K562 (cell line): ENCODE results near the gene MSS51. TPM values are rescaled to one million over a fixed set of nuclear protein-coding genes. Genes with fewer than 3 reads are reported as not detected.

Experiments
- FOXA1 ChIP-seq: fragments of 450-650 bp; IDR thresholded peaks from 2 replicates; pipeline ENCODE4 v1.6.1; 2016; ENCODE audit warnings: mild to moderate bottlenecking, borderline replicate concordance
- FOXP1 ChIP-seq: sonication (generic); formaldehyde crosslinking; IDR thresholded peaks from 2 replicates; pipeline ENCODE4 v1.8.0; 2022; ENCODE audit warnings: mild to moderate bottlenecking, missing genetic modification reagents
- HNRNPUL1 ChIP-seq: fragments of 200-400 bp; formaldehyde crosslinking; IDR thresholded peaks from 2 replicates; pipeline ENCODE4 v1.6.1; 2017; ENCODE audit warnings: low read length
- HOXB6 ChIP-seq: fragments of 250-450 bp; sonication (Bioruptor Pico); IDR thresholded peaks from 2 replicates; pipeline ENCODE4 v1.5.1; 2022; ENCODE audit warnings: mild to moderate bottlenecking, borderline replicate concordance
- NCOA6 ChIP-seq: fragments of 450-650 bp; IDR thresholded peaks from 2 replicates; pipeline ENCODE4 v1.6.1; 2017; ENCODE audit warnings: mild to moderate bottlenecking
- NEUROD1 ChIP-seq: fragments of 150-350 bp; IDR thresholded peaks from 2 replicates; pipeline ENCODE4 v1.6.1; 2014; ENCODE audit warnings: borderline replicate concordance, low read length, low read depth; ENCODE audit not compliant: partially characterized antibody
- NFIX ChIP-seq: fragments of 250-450 bp; sonication (Bioruptor Pico); IDR thresholded peaks from 2 replicates; pipeline ENCODE4 v1.4.0; 2020; ENCODE audit warnings: low read depth, mild to moderate bottlenecking, moderate library complexity
- NR3C1 ChIP-seq: sonication (generic); formaldehyde crosslinking; IDR thresholded peaks from 2 replicates; pipeline ENCODE4 v1.8.1; 2022; ENCODE audit warnings: missing genetic modification reagents
- PYGO2 ChIP-seq: fragments of 450-650 bp; IDR thresholded peaks from 2 replicates; pipeline ENCODE4 v1.6.1; 2016; ENCODE audit warnings: mild to moderate bottlenecking, missing genetic modification characterization, moderate library complexity, missing compliant biosample characterization
- RBFOX2 ChIP-seq: fragments of 200-400 bp; formaldehyde crosslinking; IDR thresholded peaks from 2 replicates; pipeline ENCODE4 v1.6.1; 2017; ENCODE audit warnings: low read depth, mild to moderate bottlenecking, low read length, moderate library complexity
- RBM39 ChIP-seq: fragments of 200-400 bp; formaldehyde crosslinking; optimal IDR thresholded peaks from 2 replicates; pipeline ENCODE3; 2018; ENCODE audit warnings: low read depth, low read length
- RCOR1 ChIP-seq, 2 experiments: IDR thresholded peaks; 2 replicates each; pipeline ENCODE4 v1.6.1; 2012; ENCODE audit warnings: low read depth in 2 of 2, low read length in 2 of 2, borderline replicate concordance in 1 of 2, improper control_type of control experiment in 1 of 2
- U2AF2 ChIP-seq: fragments of 200-400 bp; formaldehyde crosslinking; optimal IDR thresholded peaks from 2 replicates; pipeline ENCODE3; 2017; ENCODE audit warnings: low read depth, mild to moderate bottlenecking, low read length
- ZBTB2 ChIP-seq: fragments of 450-650 bp; IDR thresholded peaks from 2 replicates; pipeline ENCODE4 v1.6.1; 2016; ENCODE audit warnings: antibody characterized with exemption
- ZNF707 ChIP-seq: fragments of 250-450 bp; sonication (Bioruptor Pico); conservative IDR thresholded peaks from 2 replicates; pipeline ENCODE4 v1.8.0; 2022; ENCODE audit warnings: inconsistent platforms, mild to moderate bottlenecking, moderate library complexity
- ZNF75A ChIP-seq: fragments of 450-650 bp; formaldehyde crosslinking; IDR thresholded peaks from 2 replicates; pipeline ENCODE4 v1.4.0; 2020; ENCODE audit warnings: mild to moderate bottlenecking
- polyA plus RNA-seq, 8 experiments: library from polyadenylated mRNA; depleted of rRNA in 4 of 8; stranded (reverse) in 5 of 8; unstranded in 3 of 8; fragments of >200 nt; fragmentation: Nextera tagmentation in 2 of 8; fragmentation: Illumina TruSeq in 1 of 8; extraction: Ambion mirVana in 2 of 8; extraction: Trizol in 1 of 8; gene quantifications; 2 replicates each; pipeline versions ENCODE4 v1.2.1 to v1.2.3, GENCODE V29; 2011 to 2014; ENCODE audit warnings: inconsistent platforms in 1 of 8, missing spikeins in 1 of 8
- total RNA-seq, 7 experiments: library from RNA; depleted of rRNA in 6 of 7; stranded (reverse); fragments of >200 nt in 6 of 7; fragmentation: Illumina TruSeq in 2 of 7; extraction: Trizol in 2 of 7; gene quantifications; 2 replicates each; pipeline versions ENCODE4 v1.2.1 to v1.2.3, GENCODE V29; 2011 to 2021; ENCODE audit warnings: low replicate concordance in 1 of 7
- TF ChIP-seq, protein P1 (sequence below): fragments of 450-650 bp; IDR thresholded peaks from 2 replicates; pipeline ENCODE4 v1.6.1; 2016; ENCODE audit warnings: low read depth
- TF ChIP-seq, protein P2 (sequence below): fragments of 250-450 bp; sonication (Bioruptor Pico); IDR thresholded peaks from 2 replicates; pipeline ENCODE4 v1.8.0; 2022; ENCODE audit warnings: inconsistent platforms, mild to moderate bottlenecking, moderate library complexity, borderline replicate concordance

MSS51 gene
- total and polyA plus RNA-seq, 9 of the 15 experiments (the other 6 are each of a cell fraction or from before 2014, with no cell fraction given): 0.28 to 1.8 (median 1.2) TPM

- TF ChIP-seq, protein P1, sequence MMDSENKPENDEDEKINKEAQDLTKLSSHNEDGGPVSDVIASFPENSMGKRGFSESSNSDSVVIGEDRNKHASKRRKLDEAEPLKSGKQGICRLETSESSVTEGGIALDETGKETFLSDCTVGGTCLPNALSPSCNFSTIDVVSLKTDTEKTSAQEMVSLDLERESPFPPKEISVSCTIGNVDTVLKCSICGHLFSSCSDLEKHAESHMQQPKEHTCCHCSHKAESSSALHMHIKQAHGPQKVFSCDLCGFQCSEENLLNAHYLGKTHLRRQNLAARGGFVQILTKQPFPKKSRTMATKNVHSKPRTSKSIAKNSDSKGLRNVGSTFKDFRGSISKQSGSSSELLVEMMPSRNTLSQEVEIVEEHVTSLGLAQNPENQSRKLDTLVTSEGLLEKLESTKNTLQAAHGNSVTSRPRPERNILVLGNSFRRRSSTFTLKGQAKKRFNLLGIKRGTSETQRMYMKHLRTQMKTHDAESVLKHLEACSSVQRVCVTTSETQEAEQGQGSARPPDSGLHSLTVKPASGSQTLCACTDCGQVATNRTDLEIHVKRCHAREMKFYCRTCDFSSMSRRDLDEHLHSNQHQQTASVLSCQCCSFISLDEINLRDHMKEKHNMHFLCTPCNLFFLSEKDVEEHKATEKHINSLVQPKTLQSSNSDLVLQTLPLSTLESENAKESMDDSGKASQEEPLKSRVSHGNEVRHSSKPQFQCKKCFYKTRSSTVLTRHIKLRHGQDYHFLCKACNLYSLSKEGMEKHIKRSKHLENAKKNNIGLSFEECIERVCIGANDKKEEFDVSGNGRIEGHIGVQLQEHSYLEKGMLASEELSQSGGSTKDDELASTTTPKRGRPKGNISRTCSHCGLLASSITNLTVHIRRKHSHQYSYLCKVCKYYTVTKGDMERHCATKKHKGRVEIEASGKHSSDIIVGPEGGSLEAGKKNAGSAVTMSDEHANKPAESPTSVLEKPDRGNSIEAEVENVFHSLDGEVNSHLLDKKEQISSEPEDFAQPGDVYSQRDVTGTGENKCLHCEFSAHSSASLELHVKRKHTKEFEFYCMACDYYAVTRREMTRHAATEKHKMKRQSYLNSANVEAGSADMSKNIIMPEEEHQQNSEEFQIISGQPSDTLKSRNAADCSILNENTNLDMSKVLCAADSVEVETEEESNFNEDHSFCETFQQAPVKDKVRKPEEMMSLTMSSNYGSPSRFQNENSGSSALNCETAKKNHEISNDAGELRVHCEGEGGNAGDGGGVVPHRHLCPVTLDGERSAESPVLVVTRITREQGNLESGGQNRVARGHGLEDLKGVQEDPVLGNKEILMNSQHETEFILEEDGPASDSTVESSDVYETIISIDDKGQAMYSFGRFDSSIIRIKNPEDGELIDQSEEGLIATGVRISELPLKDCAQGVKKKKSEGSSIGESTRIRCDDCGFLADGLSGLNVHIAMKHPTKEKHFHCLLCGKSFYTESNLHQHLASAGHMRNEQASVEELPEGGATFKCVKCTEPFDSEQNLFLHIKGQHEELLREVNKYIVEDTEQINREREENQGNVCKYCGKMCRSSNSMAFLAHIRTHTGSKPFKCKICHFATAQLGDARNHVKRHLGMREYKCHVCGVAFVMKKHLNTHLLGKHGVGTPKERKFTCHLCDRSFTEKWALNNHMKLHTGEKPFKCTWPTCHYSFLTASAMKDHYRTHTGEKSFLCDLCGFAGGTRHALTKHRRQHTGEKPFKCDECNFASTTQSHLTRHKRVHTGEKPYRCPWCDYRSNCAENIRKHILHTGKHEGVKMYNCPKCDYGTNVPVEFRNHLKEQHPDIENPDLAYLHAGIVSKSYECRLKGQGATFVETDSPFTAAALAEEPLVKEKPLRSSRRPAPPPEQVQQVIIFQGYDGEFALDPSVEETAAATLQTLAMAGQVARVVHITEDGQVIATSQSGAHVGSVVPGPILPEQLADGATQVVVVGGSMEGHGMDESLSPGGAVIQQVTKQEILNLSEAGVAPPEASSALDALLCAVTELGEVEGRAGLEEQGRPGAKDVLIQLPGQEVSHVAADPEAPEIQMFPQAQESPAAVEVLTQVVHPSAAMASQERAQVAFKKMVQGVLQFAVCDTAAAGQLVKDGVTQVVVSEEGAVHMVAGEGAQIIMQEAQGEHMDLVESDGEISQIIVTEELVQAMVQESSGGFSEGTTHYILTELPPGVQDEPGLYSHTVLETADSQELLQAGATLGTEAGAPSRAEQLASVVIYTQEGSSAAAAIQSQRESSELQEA: no peak
- TF ChIP-seq, protein P2, sequence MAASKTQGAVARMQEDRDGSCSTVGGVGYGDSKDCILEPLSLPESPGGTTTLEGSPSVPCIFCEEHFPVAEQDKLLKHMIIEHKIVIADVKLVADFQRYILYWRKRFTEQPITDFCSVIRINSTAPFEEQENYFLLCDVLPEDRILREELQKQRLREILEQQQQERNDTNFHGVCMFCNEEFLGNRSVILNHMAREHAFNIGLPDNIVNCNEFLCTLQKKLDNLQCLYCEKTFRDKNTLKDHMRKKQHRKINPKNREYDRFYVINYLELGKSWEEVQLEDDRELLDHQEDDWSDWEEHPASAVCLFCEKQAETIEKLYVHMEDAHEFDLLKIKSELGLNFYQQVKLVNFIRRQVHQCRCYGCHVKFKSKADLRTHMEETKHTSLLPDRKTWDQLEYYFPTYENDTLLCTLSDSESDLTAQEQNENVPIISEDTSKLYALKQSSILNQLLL: no peak
- TF ChIP-seq NCOA6: no peak
- no peak for TF ChIP-seq NFIX
- no peak for TF ChIP-seq HOXB6 (CRISPR knock-in tag)
- no peak for TF ChIP-seq HNRNPUL1
- no peak for TF ChIP-seq NR3C1 (CRISPR knock-in tag)
- TF ChIP-seq FOXP1 (CRISPR knock-in tag): peak; percentile 96
- TF ChIP-seq FOXA1: no peak
- peak; percentile 98 for TF ChIP-seq RBFOX2
- no peak for TF ChIP-seq ZNF707 (CRISPR knock-in tag)
- TF ChIP-seq PYGO2 (tag): no peak
- no peak for TF ChIP-seq RBM39
- no peak for TF ChIP-seq U2AF2
- no peak for TF ChIP-seq ZBTB2
- TF ChIP-seq ZNF75A (CRISPR knock-in tag): no peak
- TF ChIP-seq RCOR1 (IDR thresholded peaks at IDR 0.05; ENCODE audit: borderline replicate concordance in 1 of 2, low read depth in 2 of 2, low read length in 2 of 2): no peak; a peak in 1 of 4 replicates
- TF ChIP-seq NEUROD1: peak; percentile 49
Observed at GRCh38 chr10:73413528-73414229, 19.7 kb downstream of the MSS51 start, which contains the start of gene ANXA7 (continued).
